GM19372 (cell line): ENCODE results near the gene KCNRG.
"Not testable (repeated sequence)": the region's sequence is repeated elsewhere in the genome, so short reads cannot be mapped to it uniquely, and the experiment has no call there.

Experiments used
- ATAC-seq: cut with Tn5 transposase; IDR thresholded peaks from one replicate; pipeline ENCODE4 v1.9.1; 2021; ENCODE audit warnings: mild to moderate bottlenecking, low read depth, moderate library complexity; ENCODE audit not compliant: unreplicated experiment

KCNRG gene

GRCh38 chr13:50015258-50015657, at the start of gene KCNRG:
TSS of gene KCNRG (plus strand) at chr13:50015444. CDS start at chr13:50015494, 50 bp downstream.
- no peak for ATAC-seq

- no peak for ATAC-seq
Observed at GRCh38 chr13:49967456-49967855, 47.8 kb upstream of the KCNRG start.

GRCh38 chr13:49972709-49973108, 42.5 kb upstream of the KCNRG start:
- no peak for ATAC-seq

GRCh38 chr13:49975826-49976225, 39.4 kb upstream of the KCNRG start:
- no peak for ATAC-seq

GRCh38 chr13:49976314-49977258, 38.7 kb upstream of the KCNRG start:
- ATAC-seq, result no peak

- ATAC-seq, result no peak
Observed at GRCh38 chr13:49977992-49978391, 37.3 kb upstream of the KCNRG start.

- ATAC-seq, result no peak
Observed at GRCh38 chr13:49980266-49980665, 35.0 kb upstream of the KCNRG start.

- no peak for ATAC-seq
Observed at GRCh38 chr13:49985129-49985528, 30.1 kb upstream of the KCNRG start.

- ATAC-seq, result no peak
Observed at GRCh38 chr13:49986471-49986870, 28.8 kb upstream of the KCNRG start.

- not testable (repeated sequence) for ATAC-seq
Observed at GRCh38 chr13:49990612-49991011, 24.6 kb upstream of the KCNRG start.

GRCh38 chr13:49993111-49993510, 22.1 kb upstream of the KCNRG start:
- ATAC-seq, result no peak

- ATAC-seq, result no peak
Observed at GRCh38 chr13:49993666-49994065, 21.6 kb upstream of the KCNRG start.

GRCh38 chr13:49995625-49996101, 19.6 kb upstream of the KCNRG start:
- no peak for ATAC-seq

- ATAC-seq, result peak; percentile 52
Observed at GRCh38 chr13:49996161-49996915, 18.9 kb upstream of the KCNRG start.

- peak; percentile 65 for ATAC-seq
Observed at GRCh38 chr13:49996951-49997895, 18.0 kb upstream of the KCNRG start, which contains the start of gene TRIM13. TSS of gene TRIM13 (plus strand) at chr13:49997042. CDS start at chr13:50011941, 14,899 bp downstream.

- ATAC-seq, result no peak
Observed at GRCh38 chr13:49997955-49998354, 17.3 kb upstream of the KCNRG start.

GRCh38 chr13:49998714-49999624, 16.3 kb upstream of the KCNRG start:
- no peak for ATAC-seq

GRCh38 chr13:50001287-50001686, 14.0 kb upstream of the KCNRG start:
- no peak for ATAC-seq
